GM10847 (cell line): ENCODE measurements around the gene GPR78.

Source experiments
- POLR2A ChIP-seq: IDR thresholded peaks from 2 replicates; pipeline ENCODE4 v1.6.1; 2011; ENCODE audit not compliant: insufficient read length; ENCODE audit errors: extremely low read depth

The GPR78 gene

DNA sequence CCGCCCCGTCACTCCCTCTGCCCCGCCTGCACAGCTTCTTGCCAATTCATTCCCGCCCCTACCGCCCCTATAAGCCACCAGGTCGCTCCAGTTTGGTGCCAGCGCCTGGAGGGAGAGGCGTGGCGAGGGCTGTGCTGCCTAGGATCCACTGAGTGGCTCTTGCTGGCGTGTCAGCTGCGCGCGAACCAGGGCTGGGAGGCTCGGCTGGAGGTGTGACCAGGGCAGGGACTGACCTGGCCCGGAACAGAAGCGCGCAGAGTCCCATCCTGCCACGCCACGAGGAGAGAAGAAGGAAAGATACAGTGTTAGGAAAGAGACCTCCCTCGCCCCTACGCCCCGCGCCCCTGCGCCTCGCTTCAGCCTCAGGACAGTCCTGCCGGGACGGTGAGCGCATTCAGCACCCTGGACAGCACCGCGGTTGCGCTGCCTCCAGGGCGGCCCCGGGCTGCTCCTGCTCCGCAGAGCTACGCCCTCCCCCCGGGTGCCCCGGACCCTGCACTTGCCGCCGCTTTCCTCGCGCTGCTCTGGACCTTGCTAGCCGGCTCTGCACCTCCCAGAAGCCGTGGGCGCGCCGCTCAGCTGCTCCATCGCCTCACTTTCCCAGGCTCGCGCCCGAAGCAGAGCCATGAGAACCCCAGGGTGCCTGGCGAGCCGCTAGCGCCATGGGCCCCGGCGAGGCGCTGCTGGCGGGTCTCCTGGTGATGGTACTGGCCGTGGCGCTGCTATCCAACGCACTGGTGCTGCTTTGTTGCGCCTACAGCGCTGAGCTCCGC is at the start of gene GPR78:
TSS of gene GPR78 (plus strand) at position 72 of the 773 bp plus-strand sequence. CDS start at position 663, 591 bp downstream.
- TF ChIP-seq POLR2A = no peak

GRCh38 chr4:8532245-8532781 is 47.9 kb upstream of the GPR78 start:
- TF ChIP-seq POLR2A = no peak

- no peak for TF ChIP-seq POLR2A
Observed at GRCh38 chr4:8533274-8533865, 46.8 kb upstream of the GPR78 start.

- no peak for TF ChIP-seq POLR2A
Observed at GRCh38 chr4:8534129-8534528, 46.1 kb upstream of the GPR78 start.

GRCh38 chr4:8534611-8535010 is 45.6 kb upstream of the GPR78 start:
- no peak for TF ChIP-seq POLR2A

DNA sequence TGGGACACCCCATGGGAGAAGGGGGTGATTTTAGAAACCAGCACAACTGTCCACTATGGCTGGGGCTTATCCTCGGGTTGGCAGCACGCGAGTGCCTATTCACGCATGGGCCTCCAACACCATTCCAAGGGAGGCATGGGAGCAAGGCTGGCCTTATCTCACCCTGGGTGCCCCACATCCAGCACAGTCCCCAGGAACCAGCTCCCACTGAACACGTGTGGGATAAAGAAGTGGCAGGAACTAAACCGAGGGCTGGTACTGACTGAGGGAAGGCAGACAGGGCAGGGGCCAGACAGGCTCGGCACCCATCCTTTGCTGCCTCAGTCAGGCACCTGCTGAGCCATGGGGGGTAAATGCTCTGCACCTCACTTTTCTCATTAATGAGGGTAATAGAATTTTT is 43.7 kb upstream of the GPR78 start:
- TF ChIP-seq POLR2A = no peak

DNA sequence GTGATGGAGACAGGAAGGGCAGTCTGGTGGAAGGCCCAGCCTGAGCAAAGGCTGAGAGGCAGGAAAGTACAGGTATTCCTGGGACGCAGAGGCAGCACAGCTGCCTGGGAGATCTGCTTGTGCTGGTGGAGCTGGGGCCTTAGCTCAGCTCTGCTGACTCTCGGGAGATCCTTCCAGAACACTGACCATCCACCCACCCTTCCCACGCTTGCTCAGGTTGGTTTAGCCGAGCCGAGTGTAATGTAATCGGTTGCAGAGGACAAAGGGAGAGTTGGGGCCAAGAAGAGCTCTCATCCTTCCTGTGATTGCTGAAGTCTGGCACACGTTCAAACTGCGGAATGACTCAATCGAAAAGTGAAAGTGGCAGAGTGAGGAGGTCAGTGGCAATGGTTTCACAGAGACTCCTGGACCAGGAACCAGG is 43.1 kb upstream of the GPR78 start:
- no peak for TF ChIP-seq POLR2A

DNA sequence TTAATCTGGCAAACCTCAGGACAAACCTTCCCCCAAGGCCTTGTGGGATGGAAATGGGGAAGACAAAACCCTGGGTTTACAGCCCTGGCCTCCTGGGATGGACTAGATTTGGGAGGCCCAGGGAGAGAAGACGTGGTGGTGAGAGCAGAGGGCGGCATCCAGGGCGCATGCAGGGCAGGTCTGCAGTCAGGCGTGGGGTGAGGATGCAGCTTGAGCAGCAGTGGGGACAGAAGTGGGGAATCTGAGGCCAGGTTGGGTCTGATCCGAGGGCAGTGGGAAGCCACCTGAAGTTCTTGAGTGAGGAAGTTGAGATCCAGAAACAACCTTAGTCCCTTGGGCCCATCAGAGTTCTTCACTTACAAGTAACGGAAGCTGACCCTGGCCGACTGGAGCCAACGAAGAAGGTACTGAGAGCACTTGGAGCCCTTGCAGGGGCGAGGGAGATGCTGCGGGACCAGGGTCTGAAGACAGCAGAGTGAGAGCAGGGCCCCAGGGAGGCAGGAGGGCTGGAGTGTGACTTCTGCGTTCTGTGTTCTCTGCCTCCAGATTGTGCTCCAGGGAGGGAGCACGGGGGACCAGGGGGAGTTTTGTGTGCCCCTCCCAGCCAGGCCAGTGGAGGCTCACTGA is 42.0 kb upstream of the GPR78 start:
- TF ChIP-seq POLR2A = no peak

DNA sequence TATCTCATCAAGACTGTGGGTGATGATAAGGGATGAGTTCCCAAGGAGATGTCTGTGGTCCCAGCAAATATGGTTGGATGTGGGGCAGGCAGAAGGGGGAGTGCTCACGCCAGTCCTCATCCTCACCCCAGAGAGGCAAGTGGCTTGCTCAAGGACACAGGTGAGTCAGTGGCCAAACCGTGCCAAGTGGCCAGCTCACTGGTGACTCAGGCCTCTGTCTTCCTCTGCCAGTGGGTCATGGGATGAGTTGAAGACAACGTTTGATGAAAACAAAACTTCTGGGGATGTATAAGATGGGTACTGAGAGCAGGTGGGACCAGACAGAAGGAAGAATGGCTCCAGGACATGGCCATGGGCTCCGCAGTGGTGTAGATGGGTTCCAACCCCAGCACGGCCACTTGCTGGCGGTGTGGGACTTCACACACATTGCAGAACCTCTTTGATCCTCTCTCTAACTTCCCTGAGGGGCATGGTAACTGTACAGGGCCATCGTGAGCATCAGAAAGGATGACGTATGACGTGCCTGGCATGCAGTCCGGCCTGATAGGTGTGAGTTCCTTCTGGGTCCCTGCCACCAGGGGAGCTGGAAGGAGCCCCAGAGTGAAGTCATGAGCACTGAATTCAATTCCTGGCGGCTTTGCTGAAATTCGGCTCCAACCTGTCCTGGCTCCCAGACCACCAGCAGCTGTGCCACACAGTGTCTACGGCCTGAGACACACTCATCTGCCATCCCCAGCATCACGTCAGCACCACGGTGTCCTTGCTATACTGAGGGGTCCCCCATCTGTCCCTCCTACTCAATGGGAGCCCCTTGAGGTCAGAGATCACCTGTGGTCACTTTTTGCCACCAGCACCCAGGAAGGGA is 41.3 kb upstream of the GPR78 start:
- TF ChIP-seq POLR2A = no peak

GRCh38 chr4:8539661-8540060 is 40.5 kb upstream of the GPR78 start:
- no peak for TF ChIP-seq POLR2A

DNA sequence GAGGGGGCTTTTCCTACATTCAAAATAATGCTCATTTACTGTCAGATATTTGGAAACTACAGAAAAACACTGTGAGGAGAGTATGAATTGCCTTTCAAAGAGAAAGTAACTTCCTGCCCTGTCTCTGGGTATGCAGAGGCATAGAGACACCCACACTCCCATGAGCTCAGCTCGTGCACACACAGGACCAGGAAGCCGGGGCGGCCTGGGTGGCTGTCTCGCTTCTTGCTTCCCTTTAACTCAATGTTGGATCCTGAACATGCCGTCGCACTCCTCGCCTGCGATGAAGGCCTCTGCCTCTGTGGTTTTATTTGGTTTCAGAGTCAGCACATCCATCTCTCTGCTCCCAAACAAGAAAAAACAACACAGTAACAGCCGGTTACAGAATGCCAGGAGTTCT is 40.1 kb upstream of the GPR78 start:
- TF ChIP-seq POLR2A = no peak

- TF ChIP-seq POLR2A = no peak
Observed at GRCh38 chr4:8540586-8540985, 39.6 kb upstream of the GPR78 start.

GRCh38 chr4:8540991-8541390 is 39.2 kb upstream of the GPR78 start:
- no peak for TF ChIP-seq POLR2A

DNA sequence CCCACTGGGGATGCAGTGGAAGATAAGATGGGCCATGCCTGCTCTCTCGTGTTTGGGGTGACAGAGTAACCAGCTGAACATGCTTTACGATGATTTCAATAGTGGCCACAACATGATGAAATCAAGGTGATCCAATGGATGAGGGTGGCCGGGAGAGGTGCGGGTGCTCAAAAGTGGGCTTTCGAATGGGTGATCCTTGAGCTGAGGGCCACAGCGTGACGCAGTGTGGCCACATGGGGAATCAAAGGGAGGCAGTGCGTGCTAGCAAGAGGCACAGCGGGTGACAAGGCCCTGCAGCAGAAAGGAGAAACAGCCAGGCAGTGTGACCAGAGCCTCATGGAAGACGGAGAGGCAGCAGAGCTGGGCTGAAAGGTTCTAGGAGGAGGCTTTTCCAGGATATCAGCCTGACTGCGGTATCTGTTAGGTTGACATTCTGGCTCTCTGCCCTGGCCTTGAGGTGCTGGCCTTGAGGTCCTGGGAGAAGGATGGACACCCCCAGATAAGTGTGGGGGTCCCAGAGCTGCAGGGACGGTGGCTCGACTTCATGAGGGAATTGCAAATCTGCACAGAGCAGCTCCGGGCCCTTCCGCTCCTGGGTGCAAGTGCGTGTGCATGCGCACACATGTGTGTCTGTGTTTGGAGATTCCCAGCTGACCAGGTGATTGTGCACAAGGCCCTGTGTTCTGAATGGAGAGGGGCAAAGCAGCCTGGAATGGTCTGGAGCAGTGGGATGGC is 38.0 kb upstream of the GPR78 start:
- no peak for TF ChIP-seq POLR2A
